ENCODE measurements around the gene ZC3H12D.

- no peak for TF ChIP-seq CTCF (tag by site-specific recombination; IDR thresholded peaks at IDR 0.05)
- TF ChIP-seq ZBTB10 (tag by site-specific recombination; IDR thresholded peaks at IDR 0.05), result no peak
- TF ChIP-seq ZNF2 (tag by site-specific recombination; IDR thresholded peaks at IDR 0.05), result no peak
- TF ChIP-seq ZNF10 (tag by site-specific recombination; IDR thresholded peaks at IDR 0.05), result no peak
- no peak for TF ChIP-seq ZNF341 (tag by site-specific recombination; IDR thresholded peaks at IDR 0.05; ENCODE audit: low read depth)
- TF ChIP-seq TCF7L2 (IDR thresholded peaks at IDR 0.05; ENCODE audit: borderline replicate concordance, low read depth, low read length), result no peak
- TF ChIP-seq ZNF48 (tag by site-specific recombination; IDR thresholded peaks at IDR 0.05), result no peak
- TF ChIP-seq ZNF704 (tag by site-specific recombination; IDR thresholded peaks at IDR 0.05), result no peak
- TF ChIP-seq ZNF175 (tag by site-specific recombination; IDR thresholded peaks at IDR 0.05), result no peak
- no peak for TF ChIP-seq ZNF513 (tag by site-specific recombination; IDR thresholded peaks at IDR 0.05)
- no peak for TF ChIP-seq ZXDB (tag by site-specific recombination; IDR thresholded peaks at IDR 0.05)
- TF ChIP-seq ZBTB20 (tag by site-specific recombination; IDR thresholded peaks at IDR 0.05), result no peak
- TF ChIP-seq ZNF488 (tag by site-specific recombination; IDR thresholded peaks at IDR 0.05), result no peak
Observed at GRCh38 chr6:149503276-149503675, 18.5 kb upstream of the ZC3H12D start.

Measured in HEK293 (cell line).